Activated gamma-delta T cell treated with anti-CD3 and anti-CD28 coated beads, Interleukin-2, amount 50 U/mL, for 16 hours (primary cell): ENCODE measurements around the gene ACSL5.

Source experiments
- DNase-seq: peaks from one replicate; pipeline ENCODE4 v3.0.0-alpha.2; 2020; ENCODE audit warnings: low read depth

ACSL5 gene

GRCh38 chr10:112409755-112410154, 35.8 kb downstream of the ACSL5 start:
- no peak for DNase-seq

GRCh38 chr10:112412696-112413095, 38.8 kb downstream of the ACSL5 start:
- DNase-seq, result no peak

GRCh38 chr10:112421731-112422130, 47.8 kb downstream of the ACSL5 start:
- DNase-seq, result no peak

- DNase-seq, result no peak
Measured at GRCh38 chr10:112424651-112425050, 50.7 kb downstream of the ACSL5 start.

- DNase-seq, result no peak
Measured at GRCh38 chr10:112426111-112426510, 52.2 kb downstream of the ACSL5 start.

- DNase-seq, result no peak
Measured at GRCh38 chr10:112429147-112429546, 55.2 kb downstream of the ACSL5 start.

- no peak for DNase-seq
Measured at GRCh38 chr10:112429654-112430230, 55.8 kb downstream of the ACSL5 start.

- DNase-seq, result no peak
Measured at GRCh38 chr10:112433136-112433535, 59.2 kb downstream of the ACSL5 start.

GRCh38 chr10:112434988-112435619, 61.2 kb downstream of the ACSL5 start:
- DNase-seq, result no peak

- no peak for DNase-seq
Measured at GRCh38 chr10:112438356-112438755, 64.4 kb downstream of the ACSL5 start.

- no peak for DNase-seq
Measured at GRCh38 chr10:112441520-112441919, 67.6 kb downstream of the ACSL5 start.

- DNase-seq, result no peak
Measured at GRCh38 chr10:112442063-112442462, 68.1 kb downstream of the ACSL5 start.

GRCh38 chr10:112446055-112446854, 72.3 kb downstream of the ACSL5 start:
- no peak for DNase-seq

- DNase-seq, result peak; percentile 75
Measured at GRCh38 chr10:112446855-112447619, 73.1 kb downstream of the ACSL5 start, which contains the start of the genes VTI1A and ZDHHC6. Gene VTI1A, plus strand, starts transcription at chr10:112447215. Its CDS starts 159 bp downstream, at chr10:112447374. Gene ZDHHC6, minus strand, starts transcription at chr10:112446914. Its CDS starts 1,478 bp downstream, at chr10:112445436.

- no peak for DNase-seq
Measured at GRCh38 chr10:112447620-112447928, 73.7 kb downstream of the ACSL5 start.

GRCh38 chr10:112448888-112449287, 75.0 kb downstream of the ACSL5 start:
- no peak for DNase-seq

GRCh38 chr10:112454910-112455779, 81.2 kb downstream of the ACSL5 start:
- no peak for DNase-seq

- no peak for DNase-seq
Measured at GRCh38 chr10:112456533-112456932, 82.6 kb downstream of the ACSL5 start.

- DNase-seq, result no peak
Measured at GRCh38 chr10:112460366-112460765, 86.5 kb downstream of the ACSL5 start.

- no peak for DNase-seq
Measured at GRCh38 chr10:112461029-112461887, 87.3 kb downstream of the ACSL5 start.
